Body of pancreas (tissue), 4 donors: ENCODE data around the gene NME9. TPM values are rescaled to one million over a fixed set of nuclear protein-coding genes. Genes with fewer than 3 reads are reported as not detected.

Experiments
- ATAC-seq: fragments of 150-250 bp; one replicate; pipeline ENCODE4 v1.9.1; 2016
- DNase-seq, 4 donors: peaks; one replicate each; pipeline ENCODE4 v3.0.0-alpha.2; 2019
- H3K27ac ChIP-seq, 4 donors: fragments of 200-600 bp; sonication (generic); 1 replicate in 3 of 4; 2 replicates in 1 of 4; pipeline versions ENCODE4 v1.5.1 to v1.6.1; 2016 to 2019; ENCODE audit warnings: mild to moderate bottlenecking in 1 of 4, mixed read lengths in 1 of 4, moderate library complexity in 1 of 4
- H3K27me3 ChIP-seq, 2 donors: fragments of 200-600 bp; sonication (generic); one replicate each; pipeline ENCODE4 v1.6.0; 2016; ENCODE audit warnings: mild to moderate bottlenecking in 1 of 2
- H3K36me3 ChIP-seq, 2 donors: fragments of 200-600 bp; sonication (generic); replicated peaks in 1 of 2; 2 replicates each; pipeline ENCODE4 v1.5.1; 2016; ENCODE audit warnings: low read depth in 2 of 2; ENCODE audit not compliant: insufficient read depth in 1 of 2
- H3K4me1 ChIP-seq: fragments of 200-600 bp; sonication (generic); one replicate; pipeline ENCODE4 v1.6.0; 2016
- H3K4me3 ChIP-seq, 2 donors: fragments of 200-600 bp; sonication (generic); 1 replicate in 1 of 2; 2 replicates in 1 of 2; pipeline ENCODE4 v1.5.1; 2016 to 2019
- H3K9me3 ChIP-seq, 3 donors: fragments of 200-600 bp; sonication (generic); 1 replicate in 2 of 3; 2 replicates in 1 of 3; pipeline ENCODE4 v1.5.1; 2016
- CTCF ChIP-seq, 7 experiments: fragments of 450-650 bp in 4 of 7; fragments of 200-600 bp in 3 of 7; sonication (generic) in 3 of 7; IDR thresholded peaks; one replicate each; pipeline ENCODE4 v1.5.1; 2016 to 2019; ENCODE audit warnings: antibody characterized with exemption in 7 of 7
- POLR2A ChIP-seq, 3 donors: fragments of 450-650 bp; IDR thresholded peaks; one replicate each; pipeline ENCODE4 v1.6.1; 2016; ENCODE audit warnings: antibody characterized with exemption in 3 of 3, mild to moderate bottlenecking in 2 of 3
- WGBS, 2 donors: methylation state at CpG; one replicate each; pipeline ENCODE4 v1.1.5; 2017; 5-methylcytosine and 5-hydroxymethylcytosine counted together
- intact Hi-C: fragments of 100-400 bp; cut with DNase I; formaldehyde crosslinking; loops from one replicate; pipeline ENCODE4 v1.15.1; 2023
- total RNA-seq, 2 donors: library from RNA; depleted of rRNA; stranded (reverse); fragments of >200 nt; gene quantifications; one replicate each; pipeline ENCODE4 v1.1.0, GENCODE V29; 2016

NME9 gene
- total RNA-seq, 2 donors from 2014 or later: 1.3 TPM; not detected in 1

- H3K36me3 ChIP-seq: no peaks in the 10 kb centered on the region
- H3K9me3 ChIP-seq: peaks cover 0 to 21% (median 0%) of the 10 kb centered on the region in 3 donors
- no peaks in the 10 kb centered on the region for H3K4me1 ChIP-seq
- TF ChIP-seq POLR2A (IDR thresholded peaks at IDR 0.05): no peak
- no peak for TF ChIP-seq CTCF (IDR thresholded peaks at IDR 0.05)
- ATAC-seq (no peak), DNase-seq (no peak)
- intact Hi-C loops: no loop called here
- no peak overlapping the region for H3K27ac ChIP-seq
- no peaks in the 10 kb centered on the region for H3K27me3 ChIP-seq
- 70% methylated on average over 4 of the region's 4 CpGs for WGBS, 2 donors
- no peak overlapping the region for H3K4me3 ChIP-seq
Measured at GRCh38 chr3:138310494-138310893, 19.2 kb downstream of the NME9 start.

- H3K27ac ChIP-seq: no peak overlapping the region
- intact Hi-C loops: no loop called here
- DNase-seq (no peak), ATAC-seq (no peak)
- H3K4me1 ChIP-seq: no peaks in the 10 kb centered on the region
- TF ChIP-seq POLR2A (IDR thresholded peaks at IDR 0.05) (no peak), CTCF (IDR thresholded peaks at IDR 0.05) (no peak)
- H3K4me3 ChIP-seq: no peak overlapping the region
- no peaks in the 10 kb centered on the region for H3K27me3 ChIP-seq
- no peaks in the 10 kb centered on the region for H3K36me3 ChIP-seq
- H3K9me3 ChIP-seq: peaks cover 0 to 21% (median 0%) of the 10 kb centered on the region in 3 donors
Measured at GRCh38 chr3:138308783-138309182, 20.9 kb downstream of the NME9 start.

GRCh38 chr3:138307899-138308298 lies 21.8 kb downstream of the NME9 start:
- no peak for DNase-seq
- H3K27ac ChIP-seq: no peak overlapping the region
- 80 to 88% methylated on average over 5 of the region's 5 CpGs for WGBS, 2 donors
- H3K4me1 ChIP-seq: no peaks in the 10 kb centered on the region
- ATAC-seq: no peak
- intact Hi-C loops: no loop called here
- no peaks in the 10 kb centered on the region for H3K36me3 ChIP-seq
- no peak overlapping the region for H3K4me3 ChIP-seq
- no peak for TF ChIP-seq CTCF (IDR thresholded peaks at IDR 0.05)
- TF ChIP-seq POLR2A (IDR thresholded peaks at IDR 0.05): no peak
- H3K27me3 ChIP-seq: no peaks in the 10 kb centered on the region
- H3K9me3 ChIP-seq: peaks cover 0 to 21% (median 0%) of the 10 kb centered on the region in 3 donors

- Histone ChIP-seq H3K4me1 (peaks cover 4% of the 10 kb centered on the region), H3K36me3 (no peaks in the 10 kb centered on the region), H3K4me3 (no peak overlapping the region), H3K27me3 (no peaks in the 10 kb centered on the region), H3K9me3 (peaks cover 0 to 8% (median 0%) of the 10 kb centered on the region in 3 donors), H3K27ac (peak overlapping the region in 3 of 4 donors; percentile 26 to 52 (median 51))
- no peak for DNase-seq
- ATAC-seq: peak; percentile 75
- WGBS, 2 donors: 57 to 61% methylated on average over 6 of the region's 6 CpGs
- intact Hi-C loops: no loop called here
- TF ChIP-seq POLR2A (IDR thresholded peaks at IDR 0.05): peak in 1 of 3 donors; percentile 21
- TF ChIP-seq CTCF (IDR thresholded peaks at IDR 0.05): no peak
Measured at GRCh38 chr3:138303474-138303873, 26.2 kb downstream of the NME9 start.

- H3K36me3 ChIP-seq: no peaks in the 10 kb centered on the region
- H3K27ac ChIP-seq: no peak overlapping the region
- H3K4me1 ChIP-seq: peaks cover 4% of the 10 kb centered on the region
- intact Hi-C loops: no loop called here
- H3K4me3 ChIP-seq: no peak overlapping the region
- TF ChIP-seq CTCF (IDR thresholded peaks at IDR 0.05): no peak
- no peak for TF ChIP-seq POLR2A (IDR thresholded peaks at IDR 0.05)
- ATAC-seq: no peak
- no peak for DNase-seq
- H3K9me3 ChIP-seq: no peaks in the 10 kb centered on the region
- WGBS, 2 donors: 85 to 86% methylated on average over 2 of the region's 2 CpGs
- H3K27me3 ChIP-seq: no peaks in the 10 kb centered on the region
Measured at GRCh38 chr3:138300647-138301046, 29.0 kb downstream of the NME9 start.
